ENCODE results near the gene RDH5. TPM values are rescaled to one million over a fixed set of nuclear protein-coding genes. Genes with fewer than 3 reads are reported as not detected.

RDH5 gene
- total RNA-seq, 1 donor from 2014 or later = 2.3 TPM

DNA sequence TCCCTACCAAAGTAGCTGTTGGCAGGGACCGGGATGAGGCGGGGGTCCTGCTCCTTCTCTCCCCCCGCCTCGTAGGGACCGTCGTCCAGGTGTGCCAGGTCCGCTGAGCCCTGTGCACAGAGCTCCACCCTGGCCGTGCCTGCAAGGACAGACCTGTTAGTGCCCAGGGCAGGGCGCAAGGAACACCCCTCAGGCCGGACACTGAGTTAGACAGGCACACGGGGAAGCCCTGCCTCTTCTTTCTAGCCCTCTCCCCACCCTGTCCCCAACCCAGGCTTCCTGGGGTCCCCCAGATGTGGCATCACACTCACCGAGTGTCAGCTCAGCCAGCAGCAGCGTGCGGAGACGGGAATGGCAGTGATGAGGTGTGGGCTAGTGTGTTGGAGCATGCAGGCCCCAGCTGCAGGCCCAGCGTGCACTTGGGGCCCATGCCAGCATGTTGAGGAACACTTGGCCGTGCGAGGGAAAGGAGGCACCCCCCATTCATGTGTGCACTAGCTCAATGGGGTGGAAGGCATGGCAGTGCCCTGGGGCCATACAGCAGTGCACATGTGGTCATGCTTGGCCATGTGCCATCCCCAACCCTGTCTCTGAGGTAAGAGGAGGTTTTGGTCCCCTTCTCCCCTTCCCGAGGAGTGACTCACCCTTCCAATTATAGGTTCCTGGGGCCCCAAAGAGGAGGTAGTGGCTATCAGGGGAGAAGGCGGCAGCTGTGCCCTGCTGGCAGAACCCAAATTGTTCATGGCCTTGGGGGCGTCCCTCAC lies 19.8 kb upstream of the RDH5 start:
- TF ChIP-seq, protein P1, sequence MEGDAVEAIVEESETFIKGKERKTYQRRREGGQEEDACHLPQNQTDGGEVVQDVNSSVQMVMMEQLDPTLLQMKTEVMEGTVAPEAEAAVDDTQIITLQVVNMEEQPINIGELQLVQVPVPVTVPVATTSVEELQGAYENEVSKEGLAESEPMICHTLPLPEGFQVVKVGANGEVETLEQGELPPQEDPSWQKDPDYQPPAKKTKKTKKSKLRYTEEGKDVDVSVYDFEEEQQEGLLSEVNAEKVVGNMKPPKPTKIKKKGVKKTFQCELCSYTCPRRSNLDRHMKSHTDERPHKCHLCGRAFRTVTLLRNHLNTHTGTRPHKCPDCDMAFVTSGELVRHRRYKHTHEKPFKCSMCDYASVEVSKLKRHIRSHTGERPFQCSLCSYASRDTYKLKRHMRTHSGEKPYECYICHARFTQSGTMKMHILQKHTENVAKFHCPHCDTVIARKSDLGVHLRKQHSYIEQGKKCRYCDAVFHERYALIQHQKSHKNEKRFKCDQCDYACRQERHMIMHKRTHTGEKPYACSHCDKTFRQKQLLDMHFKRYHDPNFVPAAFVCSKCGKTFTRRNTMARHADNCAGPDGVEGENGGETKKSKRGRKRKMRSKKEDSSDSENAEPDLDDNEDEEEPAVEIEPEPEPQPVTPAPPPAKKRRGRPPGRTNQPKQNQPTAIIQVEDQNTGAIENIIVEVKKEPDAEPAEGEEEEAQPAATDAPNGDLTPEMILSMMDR (IDR thresholded peaks at IDR 0.05) = no peak
- H3K4me3 Mint-ChIP-seq (ENCODE audit: unreplicated experiment) = no peak overlapping the region
- H3K36me3 Mint-ChIP-seq (ENCODE audit: low read depth) = no peaks in the 10 kb centered on the region
- H3K4me1 Mint-ChIP-seq (ENCODE audit: low read depth) = peaks cover 17% of the 10 kb centered on the region
- H3K27ac Mint-ChIP-seq (ENCODE audit: unreplicated experiment) = no peak overlapping the region
- no peaks in the 10 kb centered on the region for H3K27me3 Mint-ChIP-seq (ENCODE audit: low read depth)
- DNase-seq (ENCODE audit: low spot score) = peak; percentile 79
- no peaks in the 10 kb centered on the region for H3K9me3 Mint-ChIP-seq (ENCODE audit: low read depth)

DNA sequence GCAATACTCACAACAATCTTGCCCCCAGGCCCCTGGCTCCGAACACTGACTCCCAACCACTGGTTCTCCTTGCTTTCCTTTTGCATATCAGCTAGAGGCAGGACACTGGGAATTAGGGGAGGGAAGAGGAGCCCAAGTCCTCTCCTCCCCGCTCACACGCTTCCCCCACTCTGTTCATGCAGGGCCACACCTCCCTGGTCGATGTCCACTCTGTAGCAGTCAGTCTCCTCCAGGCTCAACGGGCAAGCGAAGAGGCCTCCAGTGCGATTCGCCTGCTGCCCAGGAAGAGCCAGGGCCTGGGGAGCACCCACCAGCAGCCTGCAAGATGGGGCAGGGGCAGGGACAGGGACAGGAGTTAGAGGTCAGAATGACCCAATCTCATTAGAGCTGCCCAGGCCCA lies 17.3 kb upstream of the RDH5 start:
- H3K27ac Mint-ChIP-seq (ENCODE audit: unreplicated experiment) = no peak overlapping the region
- H3K4me3 Mint-ChIP-seq (ENCODE audit: unreplicated experiment) = no peak overlapping the region
- peak; percentile 75 for DNase-seq (ENCODE audit: low spot score)
- no peaks in the 10 kb centered on the region for H3K36me3 Mint-ChIP-seq (ENCODE audit: low read depth)
- H3K4me1 Mint-ChIP-seq (ENCODE audit: low read depth) = peaks cover 25% of the 10 kb centered on the region
- no peaks in the 10 kb centered on the region for H3K9me3 Mint-ChIP-seq (ENCODE audit: low read depth)
- H3K27me3 Mint-ChIP-seq (ENCODE audit: low read depth) = peaks cover 4% of the 10 kb centered on the region
- TF ChIP-seq, protein P1 (IDR thresholded peaks at IDR 0.05) = no peak

DNA sequence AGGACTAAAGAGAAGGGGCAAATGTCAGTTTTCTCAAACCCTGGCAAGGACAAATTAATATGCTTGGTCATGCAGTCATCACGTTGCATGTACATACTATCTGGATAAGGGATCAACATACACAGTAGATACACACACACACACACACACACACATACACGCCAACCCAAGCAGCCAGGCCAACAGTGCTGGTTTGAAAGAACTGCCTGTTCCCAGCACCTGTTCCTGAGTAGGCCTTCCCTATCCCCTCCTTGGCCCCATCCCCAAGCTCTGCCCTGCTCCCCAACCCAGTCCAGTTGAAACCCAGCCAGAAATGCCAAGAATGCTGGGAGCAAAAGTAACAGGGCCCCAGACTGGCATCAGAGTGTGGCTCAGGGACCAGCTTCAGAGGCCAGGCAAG lies 16.9 kb upstream of the RDH5 start:
- H3K27ac Mint-ChIP-seq (ENCODE audit: unreplicated experiment) = peak overlapping the region; percentile 1
- H3K4me1 Mint-ChIP-seq (ENCODE audit: low read depth) = peaks cover 29% of the 10 kb centered on the region
- peak overlapping the region; percentile 34 for H3K4me3 Mint-ChIP-seq (ENCODE audit: unreplicated experiment)
- H3K36me3 Mint-ChIP-seq (ENCODE audit: low read depth) = no peaks in the 10 kb centered on the region
- peak; percentile 33 for DNase-seq (ENCODE audit: low spot score)
- H3K9me3 Mint-ChIP-seq (ENCODE audit: low read depth) = no peaks in the 10 kb centered on the region
- TF ChIP-seq, protein P1 (IDR thresholded peaks at IDR 0.05) = no peak
- peaks cover 7% of the 10 kb centered on the region for H3K27me3 Mint-ChIP-seq (ENCODE audit: low read depth)

DNA sequence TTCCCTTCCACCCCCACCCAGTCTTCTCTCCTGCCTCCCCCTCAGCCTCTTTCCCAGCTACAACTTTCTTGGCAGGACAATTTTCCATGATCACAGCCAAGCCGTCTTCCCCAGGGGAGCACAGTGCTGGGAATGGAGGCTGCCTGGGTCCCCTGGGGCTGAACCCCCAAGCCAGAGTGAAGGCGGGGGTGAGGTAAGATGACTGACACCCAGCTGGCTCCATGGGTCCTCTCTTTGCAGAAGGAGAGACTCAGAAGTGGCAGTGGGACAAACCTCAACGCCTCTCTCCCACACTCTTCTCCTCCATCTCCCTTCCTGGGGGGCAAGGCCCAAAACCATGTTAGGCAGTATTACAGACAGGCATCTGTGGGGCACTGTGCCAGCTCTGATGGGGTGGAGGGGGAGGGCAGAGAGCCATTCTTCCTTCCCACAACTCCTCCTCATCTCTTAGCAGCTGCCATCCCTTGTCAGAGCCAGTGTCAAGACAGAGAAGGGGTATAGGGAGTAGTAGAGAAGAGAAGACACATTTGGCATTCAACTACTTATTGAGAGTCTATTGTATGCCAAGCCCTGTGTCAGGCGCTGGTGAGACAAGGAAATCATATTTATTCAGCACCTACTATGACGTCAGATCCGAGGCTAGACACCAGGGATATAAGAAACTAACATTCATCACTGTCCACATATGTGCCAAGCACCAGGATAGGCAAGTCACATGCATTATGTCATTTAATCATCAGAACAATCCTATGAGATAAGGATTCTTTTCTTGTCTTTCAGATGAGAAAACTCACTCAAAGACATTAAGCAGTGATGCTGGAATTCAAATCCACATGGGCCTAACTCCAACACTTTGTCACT lies 16.1 kb upstream of the RDH5 start:
- H3K4me1 Mint-ChIP-seq (ENCODE audit: low read depth) = peaks cover 36% of the 10 kb centered on the region
- H3K27ac Mint-ChIP-seq (ENCODE audit: unreplicated experiment) = no peak overlapping the region
- H3K9me3 Mint-ChIP-seq (ENCODE audit: low read depth) = no peaks in the 10 kb centered on the region
- TF ChIP-seq, protein P1 (IDR thresholded peaks at IDR 0.05) = no peak
- H3K27me3 Mint-ChIP-seq (ENCODE audit: low read depth) = peaks cover 12% of the 10 kb centered on the region
- no peaks in the 10 kb centered on the region for H3K36me3 Mint-ChIP-seq (ENCODE audit: low read depth)
- DNase-seq (ENCODE audit: low spot score) = peak; percentile 54
- peak overlapping the region; percentile 34 for H3K4me3 Mint-ChIP-seq (ENCODE audit: unreplicated experiment)
